ENCODE results near the gene COX15.
A peak's percentile ranks its signal among the peaks of the same experiment; 100 is the strongest.
"Not testable (repeated sequence)": the region's sequence is repeated elsewhere in the genome, so short reads cannot be mapped to it uniquely, and the experiment has no call there.

COX15 gene

GRCh38 chr10:99740933-99741559 lies 9.1 kb upstream of the COX15 start:
- DNase-seq (ENCODE audit: low spot score), result no peak

GRCh38 chr10:99740260-99740659 lies 8.3 kb upstream of the COX15 start:
- no peak for DNase-seq (ENCODE audit: low spot score)

DNA sequence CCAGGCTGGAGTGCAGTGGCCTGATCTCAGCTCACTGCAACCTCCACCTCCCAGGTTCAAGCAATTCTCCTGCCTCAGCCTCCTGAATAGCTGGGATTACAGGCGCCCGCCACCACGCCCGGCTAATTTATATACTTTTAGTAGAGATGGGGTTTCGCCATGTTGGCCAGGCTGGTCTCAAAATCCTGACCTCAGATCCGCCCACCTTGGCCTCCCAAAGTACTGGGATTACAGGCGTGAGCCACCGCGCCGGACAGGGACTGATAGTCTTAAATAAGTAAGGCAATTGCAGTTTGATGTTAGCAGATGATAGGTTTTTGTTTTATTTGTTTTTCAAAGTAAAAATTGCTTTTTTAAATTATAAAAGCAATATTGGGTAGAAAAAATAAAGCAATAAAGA lies 2.2 kb upstream of the COX15 start:
- not testable (repeated sequence) for DNase-seq (ENCODE audit: low spot score)

- no peak for DNase-seq (ENCODE audit: low spot score)
Measured at GRCh38 chr10:99733366-99733765, 1.4 kb upstream of the COX15 start.

DNA sequence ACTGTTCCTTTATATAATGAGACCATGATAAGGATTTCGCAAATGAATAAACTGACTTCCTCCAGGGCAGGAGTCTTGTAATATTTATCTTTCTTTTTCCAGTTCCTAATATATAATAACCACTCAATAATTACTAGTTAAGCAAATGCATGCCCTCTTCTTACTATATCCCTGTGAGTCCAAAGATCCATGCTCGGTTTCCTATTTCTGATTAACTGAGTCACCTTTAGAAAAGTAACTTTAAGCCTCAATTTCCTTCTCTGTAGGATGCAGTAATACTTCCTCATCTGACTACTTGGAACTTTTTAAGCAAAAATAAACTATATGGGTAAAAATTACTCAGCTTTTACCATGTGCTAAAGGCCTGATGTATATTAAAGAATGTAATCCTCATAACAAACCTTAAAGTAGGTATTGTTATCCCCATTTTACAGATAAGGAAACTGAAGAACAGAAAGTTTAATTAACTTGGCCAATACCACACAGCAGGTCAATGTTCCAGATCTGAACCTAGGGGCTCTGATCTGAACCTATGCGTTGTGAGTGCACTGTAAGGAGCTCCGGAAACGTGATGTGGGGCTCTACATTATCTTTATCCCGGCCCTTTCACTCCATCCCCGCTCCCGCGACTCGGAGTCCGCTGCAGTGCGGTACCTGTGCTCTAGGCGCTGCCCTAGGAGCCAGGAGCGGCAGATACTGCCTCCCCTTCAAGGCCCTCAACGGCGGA lies 458 bp downstream of the COX15 start:
- DNase-seq (ENCODE audit: low spot score), result no peak

GRCh38 chr10:99730026-99730425 lies 1.9 kb downstream of the COX15 start:
- DNase-seq (ENCODE audit: low spot score), result no peak

DNA sequence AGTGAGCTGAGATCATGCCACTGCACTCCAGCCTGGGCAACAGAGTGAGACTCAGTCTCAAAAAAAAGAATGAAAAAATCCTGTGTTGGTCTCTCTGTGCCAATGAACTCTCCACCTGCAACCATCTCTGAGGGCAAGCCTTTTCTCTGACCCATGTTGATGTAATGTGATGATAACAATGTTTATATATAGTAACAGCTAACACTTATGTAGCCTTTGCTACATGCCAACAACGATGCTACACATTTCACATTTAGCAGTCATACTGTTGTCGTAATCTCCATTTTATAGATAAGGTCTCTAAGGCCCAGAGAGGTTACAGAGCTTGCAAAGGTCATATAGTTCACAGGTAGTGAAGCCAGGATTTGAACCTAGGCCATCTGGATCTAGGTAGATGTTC lies 11.5 kb downstream of the COX15 start:
- DNase-seq (ENCODE audit: low spot score), result no peak

DNA sequence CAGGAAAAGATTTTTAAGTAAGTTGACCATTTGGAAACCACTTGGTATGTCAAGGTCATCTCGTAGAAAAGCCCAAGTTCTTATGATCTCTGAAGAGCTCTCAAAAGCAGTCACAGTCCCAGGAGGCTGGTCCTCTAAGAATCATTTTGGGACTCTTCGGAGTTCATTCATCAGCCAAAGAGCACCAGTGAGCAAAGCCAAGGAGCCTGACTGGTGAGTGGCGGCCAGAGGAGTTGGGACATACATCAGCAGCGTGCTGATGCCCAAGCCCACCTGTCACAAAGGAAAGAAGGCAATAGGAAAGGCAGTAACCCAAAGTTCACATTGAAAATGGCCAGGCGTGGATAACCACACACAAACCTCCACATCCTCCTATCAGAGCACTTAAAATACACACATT lies 17.5 kb downstream of the COX15 start:
- DNase-seq (ENCODE audit: low spot score), result no peak

- DNase-seq (ENCODE audit: low spot score), result peak; percentile 8
Measured at GRCh38 chr10:99711129-99711719, 20.7 kb downstream of the COX15 start.

- no peak for DNase-seq (ENCODE audit: low spot score)
Measured at GRCh38 chr10:99709480-99710229, 22.3 kb downstream of the COX15 start.

DNA sequence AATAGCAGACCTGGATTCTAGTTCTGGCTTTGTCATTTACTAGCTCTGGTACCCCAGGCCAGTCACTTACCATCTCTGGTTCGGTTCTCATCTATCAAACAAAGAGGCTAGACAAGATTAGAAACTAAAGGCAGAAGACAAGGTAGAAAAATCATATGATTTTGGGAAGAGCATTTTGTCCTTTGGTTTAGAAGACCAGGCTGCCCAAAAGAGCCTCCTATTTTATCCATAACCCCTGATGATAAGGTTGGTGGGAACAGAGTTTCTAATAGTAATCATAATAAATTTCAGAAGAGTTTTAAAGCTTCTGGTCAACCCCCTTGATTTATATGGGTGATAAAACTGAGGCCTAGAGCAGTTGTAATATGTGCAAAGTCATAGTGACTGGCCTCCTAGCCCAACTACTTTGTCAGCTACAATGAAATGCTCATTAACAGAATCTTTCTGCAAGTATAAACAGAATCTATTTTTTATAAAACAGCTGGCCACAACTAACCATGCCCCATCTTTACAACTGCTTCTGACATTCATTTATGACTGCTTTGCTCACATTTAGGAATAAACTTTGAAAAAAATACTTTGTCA lies 23.4 kb downstream of the COX15 start:
- DNase-seq (ENCODE audit: low spot score), result no peak

- DNase-seq (ENCODE audit: low spot score), result no peak
Measured at GRCh38 chr10:99700649-99701048, 31.3 kb downstream of the COX15 start.

DNA sequence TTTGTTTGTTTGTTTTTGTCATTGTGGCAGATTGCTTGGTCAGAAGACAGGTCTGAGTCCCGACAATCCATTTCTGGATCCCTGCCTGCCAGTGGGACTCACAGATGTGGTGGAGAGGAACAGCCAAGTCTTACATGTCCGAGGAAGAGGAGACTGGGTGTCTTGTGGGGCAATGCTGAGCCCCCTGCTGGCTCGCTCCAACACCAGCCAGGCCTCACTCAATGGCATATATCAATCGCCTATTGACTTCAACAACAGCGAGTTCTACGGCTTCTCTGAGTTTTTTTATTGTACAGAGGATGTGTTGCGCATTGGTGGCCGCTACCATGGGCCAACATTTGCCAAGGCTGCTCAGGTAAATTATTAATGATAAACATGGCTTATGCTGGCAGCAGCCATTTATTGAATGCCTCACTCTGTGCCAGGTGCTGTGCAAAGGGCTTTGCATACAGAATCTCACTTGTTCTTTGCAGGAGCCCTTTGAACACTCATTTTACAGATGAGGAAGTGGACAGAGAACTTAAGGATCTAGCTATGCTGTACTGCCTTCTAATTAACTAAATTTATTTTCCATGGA lies 33.3 kb downstream of the COX15 start:
- DNase-seq (ENCODE audit: low spot score), result no peak

- no peak for DNase-seq (ENCODE audit: low spot score)
Measured at GRCh38 chr10:99695761-99696160, 36.2 kb downstream of the COX15 start.

- DNase-seq (ENCODE audit: low spot score), result no peak
Measured at GRCh38 chr10:99693933-99694583, 37.9 kb downstream of the COX15 start.

- no peak for DNase-seq (ENCODE audit: low spot score)
Measured at GRCh38 chr10:99689461-99689860, 42.5 kb downstream of the COX15 start.

DNA sequence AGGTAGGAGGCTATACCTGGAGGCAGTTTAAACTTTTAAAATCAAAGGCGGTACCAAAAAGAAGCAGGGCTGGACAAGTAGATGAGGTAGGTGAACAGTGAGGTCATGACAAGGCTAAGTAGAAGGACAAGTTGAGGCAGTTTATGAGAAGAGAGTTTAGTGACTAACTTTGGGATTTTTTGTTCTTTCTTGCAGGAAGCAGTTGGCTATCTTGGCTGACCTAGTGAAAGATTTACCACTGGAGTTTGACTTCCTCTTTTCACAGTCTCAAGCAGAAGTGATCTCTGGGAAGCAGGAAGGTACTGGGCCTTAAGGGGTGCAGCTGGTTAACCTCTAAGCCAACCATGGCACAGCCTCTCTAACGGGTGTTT lies 46.3 kb downstream of the COX15 start:
- peak; percentile 12 for DNase-seq (ENCODE audit: low spot score)

- DNase-seq (ENCODE audit: low spot score), result no peak
Measured at GRCh38 chr10:99682752-99683151, 49.2 kb downstream of the COX15 start.
